Activated T-cell treated with anti-CD3 and anti-CD28 coated beads for 48 hours (primary cell): ENCODE measurements around the gene CCNJL.
"Not testable (repeated sequence)": the region's sequence is repeated elsewhere in the genome, so short reads cannot be mapped to it uniquely, and the experiment has no call there.

ENCODE experiments used
- DNase-seq: peaks from one replicate; pipeline ENCODE4 v3.0.0-alpha.2; 2020; ENCODE audit warnings: low read depth

CCNJL gene

GRCh38 chr5:160312134-160312959 is at the start of gene CCNJL:
TSS of gene CCNJL (minus strand) at chr5:160312564. CDS start at chr5:160311923, 641 bp downstream.
- DNase-seq, result peak; percentile 2

- DNase-seq, result no peak
Measured at GRCh38 chr5:160361624-160362228, 49.4 kb upstream of the CCNJL start.

- DNase-seq, result no peak
Measured at GRCh38 chr5:160360310-160360709, 47.9 kb upstream of the CCNJL start.

GRCh38 chr5:160359816-160360215 is 47.5 kb upstream of the CCNJL start:
- DNase-seq, result no peak

GRCh38 chr5:160359242-160359641 is 46.9 kb upstream of the CCNJL start:
- no peak for DNase-seq

GRCh38 chr5:160357861-160358411 is 45.6 kb upstream of the CCNJL start:
- DNase-seq, result no peak

GRCh38 chr5:160357394-160357793 is 45.0 kb upstream of the CCNJL start:
- no peak for DNase-seq

GRCh38 chr5:160356550-160357347 is 44.4 kb upstream of the CCNJL start:
- DNase-seq, result no peak

GRCh38 chr5:160354666-160355065 is 42.3 kb upstream of the CCNJL start:
- DNase-seq, result no peak

- no peak for DNase-seq
Measured at GRCh38 chr5:160353379-160353778, 41.0 kb upstream of the CCNJL start.

- no peak for DNase-seq
Measured at GRCh38 chr5:160352308-160352707, 39.9 kb upstream of the CCNJL start.

- DNase-seq, result no peak
Measured at GRCh38 chr5:160349935-160350303, 37.6 kb upstream of the CCNJL start.

- DNase-seq, result no peak
Measured at GRCh38 chr5:160349249-160349934, 37.0 kb upstream of the CCNJL start.

- no peak for DNase-seq
Measured at GRCh38 chr5:160348080-160348479, 35.7 kb upstream of the CCNJL start.

GRCh38 chr5:160347448-160347847 is 35.1 kb upstream of the CCNJL start:
- DNase-seq, result no peak

- DNase-seq, result no peak
Measured at GRCh38 chr5:160342413-160342941, 30.1 kb upstream of the CCNJL start.

- DNase-seq, result no peak
Measured at GRCh38 chr5:160341309-160341870, 29.0 kb upstream of the CCNJL start.

GRCh38 chr5:160340513-160340912 is 28.1 kb upstream of the CCNJL start:
- DNase-seq, result not testable (repeated sequence)

GRCh38 chr5:160339406-160340130 is 27.2 kb upstream of the CCNJL start:
- no peak for DNase-seq

GRCh38 chr5:160334716-160335115 is 22.4 kb upstream of the CCNJL start:
- not testable (repeated sequence) for DNase-seq

- DNase-seq, result no peak
Measured at GRCh38 chr5:160333721-160334120, 21.4 kb upstream of the CCNJL start.
